ENCODE data around the gene CLEC2L.

- no peak for TF ChIP-seq CTCF (IDR thresholded peaks at IDR 0.05; ENCODE audit: control extremely low read depth in 1 of 3, insufficient read depth in 1 of 3, low read depth in 1 of 3, low read length in 3 of 3)
- TF ChIP-seq POLR2A (IDR thresholded peaks at IDR 0.05; ENCODE audit: control extremely low read depth in 1 of 2, low read depth in 2 of 2, low read length in 2 of 2): no peak
- no peak for TF ChIP-seq MAX (IDR thresholded peaks at IDR 0.05)
- no peak for TF ChIP-seq ATF2 (IDR thresholded peaks at IDR 0.05; ENCODE audit: low read length)
- no peak for TF ChIP-seq MAFK (IDR thresholded peaks at IDR 0.05; ENCODE audit: low read depth, low read length)
- TF ChIP-seq TBP (IDR thresholded peaks at IDR 0.05; ENCODE audit: low read depth, low read length): no peak
- no peak for TF ChIP-seq EZH2 (IDR thresholded peaks at IDR 0.05; ENCODE audit: low read depth, low read length, severe bottlenecking)
- TF ChIP-seq NRF1 (IDR thresholded peaks at IDR 0.05; ENCODE audit: low read depth, low read length): no peak
- TF ChIP-seq HDAC2 (IDR thresholded peaks at IDR 0.05; ENCODE audit: borderline replicate concordance in 1 of 2, low read depth in 2 of 2, low read length in 2 of 2): no peak
- TF ChIP-seq PHF8 (conservative IDR thresholded peaks at IDR 0.05; ENCODE audit: low read depth, low read length): no peak
- TF ChIP-seq ASH2L (IDR thresholded peaks at IDR 0.05; ENCODE audit: low read length): no peak
Measured at GRCh38 chr7:139568813-139569490, 45.5 kb downstream of the CLEC2L start.

Measured in H1 (cell line).